Neural cell (in vitro differentiated cells): ENCODE measurements around the gene MCUR1. TPM values are rescaled to one million over a fixed set of nuclear protein-coding genes. Genes with fewer than 3 reads are reported as not detected.

Experiments used
- H2AFZ ChIP-seq: fragments of 200-600, 300-800 bp; sonication (generic), shearing (Covaris generic); 2 replicates; pipeline ENCODE4 v1.6.0; 2014; ENCODE audit warnings: low read depth, mild to moderate bottlenecking, antibody characterized with exemption, low read length, moderate library complexity
- H3F3A ChIP-seq: fragments of 200-600 bp; shearing (Covaris generic); 2 replicates; pipeline ENCODE4 v1.6.1; 2016; ENCODE audit warnings: mild to moderate bottlenecking, moderate library complexity, mixed read lengths, antibody characterized with exemption, low read length; ENCODE audit not compliant: insufficient read depth, poor library complexity, severe bottlenecking
- H3K27ac ChIP-seq: fragments of 200-600, 300-800 bp; sonication (generic), shearing (Covaris generic); 2 replicates; pipeline ENCODE4 v1.5.1; 2014; ENCODE audit warnings: mild to moderate bottlenecking, low read length, moderate library complexity
- H3K27me3 ChIP-seq: fragments of 300-800, 200-600 bp; sonication (generic), shearing (Covaris generic); 2 replicates; pipeline ENCODE4 v1.6.0; 2014; ENCODE audit warnings: mild to moderate bottlenecking, low read depth, low read length, moderate library complexity; ENCODE audit not compliant: insufficient read depth
- H3K36me3 ChIP-seq: fragments of 300-800, 200-600 bp; sonication (generic), shearing (Covaris generic); 2 replicates; pipeline ENCODE4 v1.5.1; 2014; ENCODE audit warnings: mild to moderate bottlenecking, antibody characterized with exemption, low read length, moderate library complexity; ENCODE audit not compliant: insufficient read depth
- H3K4me2 ChIP-seq: fragments of 300-800, 200-600 bp; sonication (generic), shearing (Covaris generic); 2 replicates; pipeline ENCODE4 v1.6.0; 2014; ENCODE audit warnings: mild to moderate bottlenecking, low read length
- H3K4me3 ChIP-seq: fragments of 300-800, 200-600 bp; sonication (generic), shearing (Covaris generic); 2 replicates; pipeline ENCODE4 v1.5.1; 2014; ENCODE audit warnings: mild to moderate bottlenecking, low read length, moderate library complexity
- H3K79me2 ChIP-seq: fragments of 200-600 bp; shearing (Covaris generic); replicated peaks from 2 replicates; pipeline ENCODE4 v1.6.0; 2014; ENCODE audit warnings: mild to moderate bottlenecking, low read length, moderate library complexity; ENCODE audit not compliant: insufficient read depth
- H3K9ac ChIP-seq: fragments of 300-800, 200-600 bp; sonication (generic), shearing (Covaris generic); 2 replicates; pipeline ENCODE4 v1.6.1; 2016; ENCODE audit warnings: mild to moderate bottlenecking, low read length, mixed read lengths
- H3K9me2 ChIP-seq: fragments of 200-600 bp; shearing (Covaris generic); 2 replicates; pipeline ENCODE4 v1.6.1; 2016; ENCODE audit warnings: mild to moderate bottlenecking, low read length, mixed read lengths; ENCODE audit not compliant: insufficient read depth
- H3K9me3 ChIP-seq: fragments of 200-600, 300-800 bp; sonication (generic), shearing (Covaris generic); 2 replicates; pipeline ENCODE4 v1.6.1; 2016; ENCODE audit warnings: mild to moderate bottlenecking, mixed run types, low read length, moderate library complexity, mixed read lengths
- H4K20me1 ChIP-seq: fragments of 200-600 bp; shearing (Covaris generic); 2 replicates; pipeline ENCODE4 v1.6.1; 2016; ENCODE audit warnings: mild to moderate bottlenecking, mixed run types; ENCODE audit not compliant: insufficient read depth
- EP300 ChIP-seq: fragments of 450-650 bp; conservative IDR thresholded peaks from 2 replicates; pipeline ENCODE4 v1.6.1; 2014; ENCODE audit warnings: antibody characterized with exemption, mild to moderate bottlenecking, moderate library complexity; ENCODE audit not compliant: poor library complexity, severe bottlenecking
- EZH2 ChIP-seq: fragments of 200-600, 300-800 bp; shearing (Covaris generic), sonication (generic); IDR thresholded peaks from 2 replicates; pipeline ENCODE4 v1.6.1; 2014; ENCODE audit warnings: antibody characterized with exemption, low read length, borderline replicate concordance, mild to moderate bottlenecking; ENCODE audit not compliant: insufficient read depth, poor library complexity, severe bottlenecking
- MXI1 ChIP-seq: fragments of 450-650 bp; conservative IDR thresholded peaks from 2 replicates; pipeline ENCODE4 v1.6.1; 2014; ENCODE audit warnings: antibody characterized with exemption, mild to moderate bottlenecking; ENCODE audit not compliant: poor library complexity, severe bottlenecking
- POLR2AphosphoS5 ChIP-seq: IDR thresholded peaks from 2 replicates; pipeline ENCODE4 v1.6.1; 2012
- RAD21 ChIP-seq: fragments of 450-650 bp; conservative IDR thresholded peaks from 2 replicates; pipeline ENCODE4 v1.6.1; 2014; ENCODE audit warnings: antibody characterized with exemption, mild to moderate bottlenecking, moderate library complexity
- SMC3 ChIP-seq: fragments of 450-650 bp; conservative IDR thresholded peaks from 2 replicates; pipeline ENCODE4 v1.6.1; 2014; ENCODE audit warnings: antibody characterized with exemption, mild to moderate bottlenecking, moderate library complexity; ENCODE audit not compliant: poor library complexity
- TAF1 ChIP-seq: IDR thresholded peaks from 2 replicates; pipeline ENCODE4 v1.6.1; 2012; ENCODE audit warnings: low read depth
- polyA plus RNA-seq: library from polyadenylated mRNA; depleted of rRNA; stranded (reverse); fragments of >200 nt; gene quantifications from 2 replicates; pipeline ENCODE4 v1.2.3, GENCODE V29; 2014
- TF ChIP-seq, protein P1 (sequence below): IDR thresholded peaks from 2 replicates; pipeline ENCODE4 v1.6.1; 2012; ENCODE audit warnings: borderline replicate concordance
- TF ChIP-seq, protein P2 (sequence below): fragments of 450-650 bp; IDR thresholded peaks from 2 replicates; pipeline ENCODE4 v1.5.1; 2014; ENCODE audit warnings: antibody characterized with exemption, mild to moderate bottlenecking, moderate library complexity; ENCODE audit not compliant: poor library complexity, severe bottlenecking

The MCUR1 gene
- polyA plus RNA-seq, 1 donor from 2014 or later: 10.0 TPM

DNA sequence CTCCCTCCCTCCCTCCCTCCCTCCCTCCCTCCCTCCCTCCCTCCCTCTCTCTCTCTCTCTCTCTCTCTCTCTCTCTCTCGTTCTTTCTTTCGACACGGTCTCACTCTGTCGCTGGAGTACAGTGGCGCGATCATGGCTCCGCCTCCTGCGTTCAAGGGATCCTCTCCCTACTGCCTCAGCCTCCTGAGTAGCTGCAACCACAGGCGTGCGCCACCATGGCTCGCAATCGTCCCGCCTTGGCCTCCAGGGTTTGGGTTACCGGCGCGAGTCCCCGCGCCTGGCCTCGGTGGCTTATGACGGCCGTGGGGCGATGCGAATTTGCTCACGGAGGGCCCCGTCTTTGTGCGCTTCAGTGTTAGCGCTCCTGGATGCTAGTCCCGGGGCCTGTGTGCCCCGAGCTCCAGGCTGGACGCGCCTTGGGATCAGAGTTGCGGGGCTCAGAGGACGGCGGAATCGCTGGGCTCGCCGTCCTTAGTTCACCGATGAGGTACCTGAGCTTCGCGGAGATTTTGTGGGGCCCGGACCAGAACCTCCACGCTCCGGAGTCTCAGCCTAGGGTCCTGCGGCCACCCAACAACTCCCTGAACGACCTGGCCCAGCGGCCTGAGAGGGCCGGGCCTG is 45.2 kb downstream of the MCUR1 start:
- Histone ChIP-seq H3K4me3 (no peak overlapping the region), H3K79me2 (no peaks in the 10 kb centered on the region), H3K9me2 (no peaks in the 10 kb centered on the region), H3K9ac (no peak overlapping the region), H2AFZ (no peak overlapping the region), H3K36me3 (no peaks in the 10 kb centered on the region), H3K9me3 (no peaks in the 10 kb centered on the region), H4K20me1 (no peaks in the 10 kb centered on the region), H3K27ac (no peak overlapping the region), H3F3A (no peaks in the 10 kb centered on the region), H3K4me2 (no peak overlapping the region), H3K27me3 (no peaks in the 10 kb centered on the region)
- TF ChIP-seq SMC3 (no peak), MXI1 (no peak), POLR2AphosphoS5 (no peak), TAF1 (no peak), EP300 (no peak), EZH2 (no peak)
- TF ChIP-seq, protein P1, sequence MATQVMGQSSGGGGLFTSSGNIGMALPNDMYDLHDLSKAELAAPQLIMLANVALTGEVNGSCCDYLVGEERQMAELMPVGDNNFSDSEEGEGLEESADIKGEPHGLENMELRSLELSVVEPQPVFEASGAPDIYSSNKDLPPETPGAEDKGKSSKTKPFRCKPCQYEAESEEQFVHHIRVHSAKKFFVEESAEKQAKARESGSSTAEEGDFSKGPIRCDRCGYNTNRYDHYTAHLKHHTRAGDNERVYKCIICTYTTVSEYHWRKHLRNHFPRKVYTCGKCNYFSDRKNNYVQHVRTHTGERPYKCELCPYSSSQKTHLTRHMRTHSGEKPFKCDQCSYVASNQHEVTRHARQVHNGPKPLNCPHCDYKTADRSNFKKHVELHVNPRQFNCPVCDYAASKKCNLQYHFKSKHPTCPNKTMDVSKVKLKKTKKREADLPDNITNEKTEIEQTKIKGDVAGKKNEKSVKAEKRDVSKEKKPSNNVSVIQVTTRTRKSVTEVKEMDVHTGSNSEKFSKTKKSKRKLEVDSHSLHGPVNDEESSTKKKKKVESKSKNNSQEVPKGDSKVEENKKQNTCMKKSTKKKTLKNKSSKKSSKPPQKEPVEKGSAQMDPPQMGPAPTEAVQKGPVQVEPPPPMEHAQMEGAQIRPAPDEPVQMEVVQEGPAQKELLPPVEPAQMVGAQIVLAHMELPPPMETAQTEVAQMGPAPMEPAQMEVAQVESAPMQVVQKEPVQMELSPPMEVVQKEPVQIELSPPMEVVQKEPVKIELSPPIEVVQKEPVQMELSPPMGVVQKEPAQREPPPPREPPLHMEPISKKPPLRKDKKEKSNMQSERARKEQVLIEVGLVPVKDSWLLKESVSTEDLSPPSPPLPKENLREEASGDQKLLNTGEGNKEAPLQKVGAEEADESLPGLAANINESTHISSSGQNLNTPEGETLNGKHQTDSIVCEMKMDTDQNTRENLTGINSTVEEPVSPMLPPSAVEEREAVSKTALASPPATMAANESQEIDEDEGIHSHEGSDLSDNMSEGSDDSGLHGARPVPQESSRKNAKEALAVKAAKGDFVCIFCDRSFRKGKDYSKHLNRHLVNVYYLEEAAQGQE: no peak
- TF ChIP-seq, protein P2, sequence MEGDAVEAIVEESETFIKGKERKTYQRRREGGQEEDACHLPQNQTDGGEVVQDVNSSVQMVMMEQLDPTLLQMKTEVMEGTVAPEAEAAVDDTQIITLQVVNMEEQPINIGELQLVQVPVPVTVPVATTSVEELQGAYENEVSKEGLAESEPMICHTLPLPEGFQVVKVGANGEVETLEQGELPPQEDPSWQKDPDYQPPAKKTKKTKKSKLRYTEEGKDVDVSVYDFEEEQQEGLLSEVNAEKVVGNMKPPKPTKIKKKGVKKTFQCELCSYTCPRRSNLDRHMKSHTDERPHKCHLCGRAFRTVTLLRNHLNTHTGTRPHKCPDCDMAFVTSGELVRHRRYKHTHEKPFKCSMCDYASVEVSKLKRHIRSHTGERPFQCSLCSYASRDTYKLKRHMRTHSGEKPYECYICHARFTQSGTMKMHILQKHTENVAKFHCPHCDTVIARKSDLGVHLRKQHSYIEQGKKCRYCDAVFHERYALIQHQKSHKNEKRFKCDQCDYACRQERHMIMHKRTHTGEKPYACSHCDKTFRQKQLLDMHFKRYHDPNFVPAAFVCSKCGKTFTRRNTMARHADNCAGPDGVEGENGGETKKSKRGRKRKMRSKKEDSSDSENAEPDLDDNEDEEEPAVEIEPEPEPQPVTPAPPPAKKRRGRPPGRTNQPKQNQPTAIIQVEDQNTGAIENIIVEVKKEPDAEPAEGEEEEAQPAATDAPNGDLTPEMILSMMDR: no peak

DNA sequence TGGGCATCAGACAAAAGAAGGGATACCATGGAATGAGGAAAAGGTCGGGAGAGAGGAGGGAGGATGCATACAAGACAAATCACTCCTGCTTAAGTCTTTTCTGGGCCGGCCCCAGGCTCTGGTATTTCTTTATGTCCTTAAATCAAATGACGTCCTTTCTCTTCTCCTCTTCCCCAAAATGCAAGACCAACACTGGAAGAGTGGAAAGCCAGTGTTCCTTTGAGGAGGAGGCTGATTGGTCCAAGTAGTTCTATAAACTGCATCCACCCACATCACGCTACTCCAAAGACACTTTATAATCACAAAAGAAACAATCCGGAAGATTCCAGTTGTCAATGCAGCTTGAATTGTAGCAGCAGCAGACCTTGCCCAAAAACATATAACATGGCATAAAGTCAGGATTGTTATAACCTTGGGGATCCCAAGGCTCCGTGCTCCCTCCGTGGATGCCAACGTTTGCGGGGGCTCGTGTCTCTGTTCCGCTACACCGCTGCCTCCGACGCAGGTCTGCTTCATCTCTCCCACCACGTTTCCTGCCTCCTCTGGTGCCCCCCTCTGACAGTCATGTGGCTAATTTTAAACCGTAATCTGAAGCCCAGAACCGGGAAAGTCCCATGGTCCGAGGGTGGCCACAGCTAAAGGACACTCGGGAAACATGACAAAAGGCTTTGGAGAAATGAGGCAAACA is 47.1 kb downstream of the MCUR1 start:
- H2AFZ ChIP-seq: no peak overlapping the region
- H3K4me2 ChIP-seq: no peak overlapping the region
- no peak overlapping the region for H3K27ac ChIP-seq

More for the DNA sequence above, 47.1 kb downstream of the MCUR1 start:
- no peak overlapping the region for H3K4me3 ChIP-seq
- H3K79me2 ChIP-seq: no peaks in the 10 kb centered on the region
- H3K9me2 ChIP-seq: no peaks in the 10 kb centered on the region
- no peaks in the 10 kb centered on the region for H3K27me3 ChIP-seq
- H4K20me1 ChIP-seq: no peaks in the 10 kb centered on the region
- H3F3A ChIP-seq: no peaks in the 10 kb centered on the region
- no peaks in the 10 kb centered on the region for H3K36me3 ChIP-seq
- TF ChIP-seq RAD21: no peak
- no peaks in the 10 kb centered on the region for H3K9me3 ChIP-seq
- H3K9ac ChIP-seq: no peak overlapping the region
